Neural progenitor cell (in vitro differentiated cells): ENCODE measurements around the gene SIL1.

Source experiments
- EZH2 ChIP-seq: fragments of 200-600 bp; sonication (generic); IDR thresholded peaks from 2 replicates; pipeline ENCODE4 v1.6.1; 2017; ENCODE audit warnings: antibody characterized with exemption, mild to moderate bottlenecking, moderate library complexity
- TF ChIP-seq, protein P1 (sequence below): fragments of 200-600 bp; sonication (generic); IDR thresholded peaks from 2 replicates; pipeline ENCODE4 v1.5.1; 2017; ENCODE audit warnings: antibody characterized with exemption, mild to moderate bottlenecking

GRCh38 chr5:138968601-138969000 is 229.6 kb downstream of the SIL1 start:
- TF ChIP-seq, protein P1, sequence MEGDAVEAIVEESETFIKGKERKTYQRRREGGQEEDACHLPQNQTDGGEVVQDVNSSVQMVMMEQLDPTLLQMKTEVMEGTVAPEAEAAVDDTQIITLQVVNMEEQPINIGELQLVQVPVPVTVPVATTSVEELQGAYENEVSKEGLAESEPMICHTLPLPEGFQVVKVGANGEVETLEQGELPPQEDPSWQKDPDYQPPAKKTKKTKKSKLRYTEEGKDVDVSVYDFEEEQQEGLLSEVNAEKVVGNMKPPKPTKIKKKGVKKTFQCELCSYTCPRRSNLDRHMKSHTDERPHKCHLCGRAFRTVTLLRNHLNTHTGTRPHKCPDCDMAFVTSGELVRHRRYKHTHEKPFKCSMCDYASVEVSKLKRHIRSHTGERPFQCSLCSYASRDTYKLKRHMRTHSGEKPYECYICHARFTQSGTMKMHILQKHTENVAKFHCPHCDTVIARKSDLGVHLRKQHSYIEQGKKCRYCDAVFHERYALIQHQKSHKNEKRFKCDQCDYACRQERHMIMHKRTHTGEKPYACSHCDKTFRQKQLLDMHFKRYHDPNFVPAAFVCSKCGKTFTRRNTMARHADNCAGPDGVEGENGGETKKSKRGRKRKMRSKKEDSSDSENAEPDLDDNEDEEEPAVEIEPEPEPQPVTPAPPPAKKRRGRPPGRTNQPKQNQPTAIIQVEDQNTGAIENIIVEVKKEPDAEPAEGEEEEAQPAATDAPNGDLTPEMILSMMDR: no peak
- no peak for TF ChIP-seq EZH2
